Activated CD8-positive, alpha-beta T cell treated with anti-CD3 and anti-CD28 coated beads, Interleukin-2, amount 10 ng/mL, durations not matched to agents 7 days and 5 days (primary cell): ENCODE measurements around the gene HMGXB3. TPM values are rescaled to one million over a fixed set of nuclear protein-coding genes. Genes with fewer than 3 reads are reported as not detected.

Source experiments
- ATAC-seq: fragments of 150-1000 bp; cut with Tn5 transposase; one replicate; pipeline ENCODE4 v1.10.0; 2021; ENCODE audit warnings: moderate library complexity
- CTCF ChIA-PET: fragments of 350-600 bp; sonication (Branson Sonifier 250); formaldehyde crosslinking; loops from one replicate; lab custom pipeline; 2021; ENCODE audit warnings: antibody characterized with exemption; lab: Charles Lee
- POLR2A ChIA-PET: fragments of 350-600 bp; sonication (Branson Sonifier 250); formaldehyde crosslinking; loops from one replicate; lab custom pipeline; 2021; ENCODE audit warnings: antibody characterized with exemption; lab: Charles Lee
- DNase-seq: peaks from one replicate; pipeline ENCODE4 v3.0.0-alpha.2; 2020
- H3K27ac Mint-ChIP-seq: one replicate; pipeline ENCODE4 v1.8.0; 2021; ENCODE audit warnings: mild to moderate bottlenecking, mixed read lengths
- H3K27me3 Mint-ChIP-seq: one replicate; pipeline ENCODE4 v1.8.0; 2021; ENCODE audit warnings: low read depth, mixed read lengths
- H3K36me3 Mint-ChIP-seq: one replicate; pipeline ENCODE4 v1.8.0; 2021; ENCODE audit warnings: low read depth, mixed read lengths
- H3K4me1 Mint-ChIP-seq: one replicate; pipeline ENCODE4 v1.8.0; 2021; ENCODE audit warnings: low read depth, mixed read lengths
- H3K4me3 Mint-ChIP-seq: one replicate; pipeline ENCODE4 v1.8.0; 2021; ENCODE audit warnings: mild to moderate bottlenecking, mixed read lengths
- H3K9me3 Mint-ChIP-seq: one replicate; pipeline ENCODE4 v1.8.0; 2022; ENCODE audit warnings: mixed read lengths; ENCODE audit not compliant: insufficient read depth
- total RNA-seq, 2 experiments: library from RNA; stranded (reverse); gene quantifications; one replicate each; pipeline ENCODE4 v1.2.3, GENCODE V29; 2021

Gene HMGXB3
- total RNA-seq, 2 experiments from 2014 or later, result 36.5 to 37.5 TPM

DNA sequence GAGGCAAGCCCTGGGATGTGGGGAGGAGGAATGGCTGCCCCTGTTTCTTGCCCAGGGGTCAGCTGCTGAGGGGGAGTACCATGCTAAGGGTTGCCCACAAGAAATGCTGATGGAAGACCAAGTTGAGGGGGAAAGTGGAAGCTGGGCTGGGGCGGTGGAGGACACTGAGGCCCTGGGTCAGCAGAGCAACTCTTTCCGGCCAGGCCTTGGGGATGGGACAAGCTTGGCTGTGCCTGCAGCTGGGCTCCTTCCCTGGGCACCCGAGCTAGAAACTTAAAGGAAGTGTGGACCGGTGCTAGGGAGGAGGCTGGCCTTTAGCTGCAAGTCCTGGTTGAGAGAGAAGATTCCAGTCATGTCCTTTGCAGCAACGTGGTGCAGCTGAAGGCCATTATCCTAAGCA, 63.1 kb downstream of the HMGXB3 start:
- Mint-ChIP-seq H3K4me1 (peaks cover 28% of the 10 kb centered on the region), H3K27ac (no peak overlapping the region), H3K36me3 (no peaks in the 10 kb centered on the region), H3K27me3 (peaks cover 12% of the 10 kb centered on the region), H3K4me3 (no peak overlapping the region), H3K9me3 (no peaks in the 10 kb centered on the region)
- ATAC-seq, result no peak
- ChIA-PET CTCF (interaction anchor here (0.7 kb wide), 1 partner anchor 236 kb away, joined by 3 read pairs; no protein-coding TSS in a partner anchor), POLR2A (interaction anchor here (1.4 kb wide), 1 partner anchor 10 kb away, joined by 3 read pairs; no protein-coding TSS in a partner anchor)
- no peak for DNase-seq

DNA sequence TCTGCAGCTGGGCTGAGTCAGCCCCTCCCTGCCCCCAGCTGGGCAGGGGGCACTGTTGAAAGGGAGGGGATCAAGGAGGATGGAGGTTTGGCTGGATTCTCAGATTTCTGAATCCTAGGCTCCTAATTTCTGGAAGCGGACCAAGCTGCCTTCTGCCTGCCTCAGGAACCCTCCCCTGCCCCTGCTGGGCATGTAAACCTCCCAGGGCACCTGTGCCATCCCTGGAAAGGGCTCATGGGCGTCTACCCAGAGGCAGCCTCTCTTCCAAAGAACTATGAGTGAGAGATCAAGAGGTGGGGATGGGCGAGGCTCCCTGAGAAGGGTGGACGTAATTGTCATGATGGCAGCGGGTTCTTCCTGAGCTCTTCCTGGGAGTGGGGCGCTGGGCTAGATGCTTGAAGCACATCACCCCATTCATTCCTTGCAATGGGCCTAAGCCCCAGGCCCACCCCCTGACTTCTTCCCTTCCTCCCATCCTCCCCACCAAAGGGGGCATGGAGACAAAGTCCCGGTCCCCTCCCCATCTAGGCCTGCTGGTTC, 64.2 kb downstream of the HMGXB3 start:
- Mint-ChIP-seq H3K9me3 (no peaks in the 10 kb centered on the region), H3K4me1 (peaks cover 26% of the 10 kb centered on the region), H3K36me3 (no peaks in the 10 kb centered on the region), H3K27me3 (peaks cover 12% of the 10 kb centered on the region), H3K27ac (no peak overlapping the region), H3K4me3 (no peak overlapping the region)
- DNase-seq (no peak), ATAC-seq (no peak)
- POLR2A ChIA-PET, result interaction anchor here (1.0 kb wide), 1 partner anchor 43 kb away, joined by 3 read pairs; no protein-coding TSS in a partner anchor
- CTCF ChIA-PET, result interaction anchor here (0.9 kb wide), 1 partner anchor 35 kb away, joined by 3 read pairs; no protein-coding TSS in a partner anchor

DNA sequence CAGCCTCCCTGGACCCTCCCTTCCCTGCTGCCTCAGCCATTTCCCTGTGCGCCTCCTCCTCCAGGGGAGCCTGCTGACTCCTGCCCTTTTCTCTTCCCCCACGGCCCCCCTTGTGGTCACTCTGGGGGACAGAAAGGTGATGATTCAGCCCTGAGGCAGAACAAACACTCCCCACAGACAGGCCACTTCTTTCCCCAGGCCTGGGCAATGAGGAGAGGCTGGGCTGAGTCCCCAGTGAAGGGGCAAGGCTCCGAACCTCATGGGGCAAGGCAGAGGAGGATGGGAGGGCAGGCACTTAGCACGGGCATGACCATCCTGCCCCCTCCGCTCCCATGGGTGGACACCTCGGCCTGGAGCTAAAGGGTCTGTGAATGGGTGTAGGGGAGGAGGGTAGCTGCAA, 64.8 kb downstream of the HMGXB3 start:
- H3K27ac Mint-ChIP-seq, result no peak overlapping the region
- ChIA-PET CTCF (interaction anchor here (0.9 to 1.5 kb wide), 2 partner anchors 36 to 57 kb away, joined by 3 to 4 read pairs; no protein-coding TSS in a partner anchor), POLR2A (interaction anchor here (0.7 kb wide), 1 partner anchor 10 kb away, joined by 3 read pairs; no protein-coding TSS in a partner anchor)
- peaks cover 26% of the 10 kb centered on the region for H3K4me1 Mint-ChIP-seq
- no peak overlapping the region for H3K4me3 Mint-ChIP-seq
- peaks cover 12% of the 10 kb centered on the region for H3K27me3 Mint-ChIP-seq
- ATAC-seq (no peak), DNase-seq (no peak)
- H3K36me3 Mint-ChIP-seq, result no peaks in the 10 kb centered on the region
- no peaks in the 10 kb centered on the region for H3K9me3 Mint-ChIP-seq

DNA sequence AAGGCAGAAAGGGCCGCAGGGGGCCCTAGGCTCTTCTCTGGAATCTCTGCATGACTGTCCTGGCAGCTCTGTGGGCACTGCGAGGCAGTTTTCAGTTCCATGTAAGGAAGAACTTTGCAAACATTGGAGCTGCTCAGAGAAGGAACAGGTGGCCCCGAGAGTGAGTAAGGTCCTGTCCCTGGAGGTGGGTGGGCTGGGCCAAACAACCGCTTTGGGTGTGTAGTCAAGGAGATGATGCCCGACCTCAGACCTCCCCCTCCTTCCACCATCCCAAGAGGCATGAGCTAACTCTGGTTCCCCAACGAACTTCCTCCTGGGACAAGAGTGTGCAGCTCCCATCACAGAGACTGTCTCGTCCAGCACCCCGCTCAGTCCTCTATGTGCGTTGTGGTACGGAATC, 65.3 kb downstream of the HMGXB3 start:
- H3K27me3 Mint-ChIP-seq, result peaks cover 12% of the 10 kb centered on the region
- POLR2A ChIA-PET, result interaction anchor here (0.7 to 1.0 kb wide), 2 partner anchors 9 to 347 kb away, joined by 3 read pairs; partner anchors contain the start of gene CD74
- ATAC-seq (no peak), DNase-seq (no peak)
- no peak overlapping the region for H3K27ac Mint-ChIP-seq
- peaks cover 26% of the 10 kb centered on the region for H3K4me1 Mint-ChIP-seq
- no peaks in the 10 kb centered on the region for H3K36me3 Mint-ChIP-seq
- CTCF ChIA-PET, result interaction anchor here (1.5 kb wide), 1 partner anchor 57 kb away, joined by 4 read pairs; no protein-coding TSS in a partner anchor
- H3K4me3 Mint-ChIP-seq, result no peak overlapping the region
- no peaks in the 10 kb centered on the region for H3K9me3 Mint-ChIP-seq

DNA sequence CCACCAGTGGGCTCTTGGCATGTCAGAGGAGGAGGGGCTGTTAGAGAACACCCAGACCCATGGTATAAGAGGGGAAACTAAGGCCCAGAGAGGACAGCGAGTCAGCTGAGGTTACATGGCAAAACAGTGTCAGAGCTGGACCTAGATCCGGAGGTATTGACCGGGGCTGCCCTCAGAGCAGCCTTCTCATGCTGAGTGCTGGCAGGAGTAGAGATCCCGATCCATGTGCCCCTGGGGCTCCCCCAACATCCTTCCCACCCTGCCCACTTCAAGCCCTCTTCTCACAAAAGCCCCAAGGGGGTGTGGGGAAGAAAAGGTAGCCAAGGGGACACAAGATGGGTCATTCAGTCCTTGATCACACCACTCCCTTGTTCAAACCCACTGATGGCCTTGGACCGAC, 65.9 kb downstream of the HMGXB3 start:
- Mint-ChIP-seq H3K4me3 (no peak overlapping the region), H3K9me3 (no peaks in the 10 kb centered on the region), H3K36me3 (no peaks in the 10 kb centered on the region), H3K4me1 (peaks cover 26% of the 10 kb centered on the region), H3K27ac (peak overlapping the region; percentile 67), H3K27me3 (peaks cover 12% of the 10 kb centered on the region)
- DNase-seq (no peak), ATAC-seq (no peak)
- ChIA-PET POLR2A (interaction anchor here (1.0 kb wide), 1 partner anchor 346 kb away, joined by 3 read pairs; the partner anchor contains the start of gene CD74), CTCF (interaction anchor here (1.5 kb wide), 1 partner anchor 56 kb away, joined by 4 read pairs; no protein-coding TSS in a partner anchor)

DNA sequence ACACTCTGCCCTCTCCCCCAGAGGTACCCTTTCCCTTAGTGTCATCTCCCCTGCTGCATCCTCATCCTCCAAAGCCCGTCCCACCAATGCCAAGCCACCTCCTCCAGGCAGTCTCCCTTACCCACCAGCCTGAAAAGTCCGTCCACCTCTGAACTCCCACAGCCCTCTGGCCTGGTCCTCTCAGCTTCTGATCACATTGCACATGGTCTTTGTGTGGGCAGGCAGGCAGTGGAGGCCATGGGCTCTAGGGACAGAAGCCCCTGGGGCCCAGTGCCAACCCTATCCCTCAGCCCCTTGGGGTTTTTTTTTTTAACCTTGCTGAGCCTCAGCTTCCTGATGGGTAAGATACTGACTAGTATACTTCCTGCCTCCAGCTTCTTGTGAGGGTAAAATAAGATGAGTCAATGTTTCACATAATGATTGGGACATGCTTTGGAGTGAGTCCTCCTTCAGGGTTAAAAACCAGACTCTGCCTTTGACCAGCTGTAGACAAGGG, 66.4 kb downstream of the HMGXB3 start:
- DNase-seq, result no peak
- CTCF ChIA-PET, result interaction anchor here (1.5 kb wide), 1 partner anchor 56 kb away, joined by 4 read pairs; no protein-coding TSS in a partner anchor
- Mint-ChIP-seq H3K36me3 (no peaks in the 10 kb centered on the region), H3K4me3 (no peak overlapping the region), H3K9me3 (no peaks in the 10 kb centered on the region), H3K4me1 (peaks cover 26% of the 10 kb centered on the region), H3K27me3 (peaks cover 12% of the 10 kb centered on the region), H3K27ac (peak overlapping the region; percentile 67)
- ATAC-seq, result peak; percentile 59
- POLR2A ChIA-PET, result no interaction called here

DNA sequence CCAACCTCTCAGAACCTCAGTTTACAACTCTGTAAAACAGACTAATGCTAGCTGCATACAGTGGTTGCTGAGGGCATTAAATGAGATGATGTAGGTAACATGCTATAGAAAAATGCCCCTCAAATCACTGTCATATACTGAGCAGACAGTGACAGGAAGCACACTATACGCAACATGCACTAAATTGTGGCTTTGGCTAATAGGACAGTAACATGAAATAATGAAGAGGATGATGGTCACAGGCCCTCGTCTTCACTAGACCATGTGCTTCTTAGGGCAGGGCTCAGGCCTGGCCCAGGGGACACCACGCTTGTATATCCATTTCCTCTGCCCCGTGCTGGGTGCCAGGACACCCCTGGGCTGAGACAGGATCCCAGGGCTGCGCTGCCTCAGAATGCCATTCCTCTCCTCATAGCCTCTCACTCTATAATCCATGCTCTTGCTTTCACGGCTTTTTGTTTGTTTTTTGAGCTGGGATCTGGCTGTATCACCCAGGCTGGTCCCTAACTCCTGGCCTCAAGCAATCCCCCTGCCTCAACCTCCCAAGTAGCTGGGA, 66.9 kb downstream of the HMGXB3 start:
- no peaks in the 10 kb centered on the region for H3K9me3 Mint-ChIP-seq
- H3K4me3 Mint-ChIP-seq, result no peak overlapping the region
- ChIA-PET POLR2A (no interaction called here), CTCF (no interaction called here)
- H3K27ac Mint-ChIP-seq, result peak overlapping the region; percentile 67
- DNase-seq, result no peak
- H3K27me3 Mint-ChIP-seq, result peaks cover 12% of the 10 kb centered on the region
- ATAC-seq, result peak; percentile 31
- peaks cover 26% of the 10 kb centered on the region for H3K4me1 Mint-ChIP-seq
- H3K36me3 Mint-ChIP-seq, result no peaks in the 10 kb centered on the region

DNA sequence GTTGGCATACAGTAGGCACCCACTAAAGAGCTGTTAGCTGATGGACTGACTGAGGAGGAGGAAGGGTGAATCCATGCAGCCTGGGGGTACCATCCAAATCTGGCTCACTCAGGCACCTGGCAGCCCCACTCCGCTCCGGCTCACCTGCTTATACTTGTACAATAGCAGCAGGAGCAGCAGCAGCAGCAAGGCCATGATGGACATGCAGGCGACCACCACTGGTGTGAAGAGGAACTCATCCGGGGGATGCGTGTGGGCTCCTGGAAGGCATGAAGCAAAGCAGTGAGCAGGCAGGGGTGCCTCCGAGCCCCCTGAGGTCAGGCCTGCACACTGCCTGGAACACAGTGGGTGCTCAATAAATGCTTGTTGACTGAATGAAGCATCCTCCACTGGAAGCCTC, 67.5 kb downstream of the HMGXB3 start:
- Mint-ChIP-seq H3K27ac (no peak overlapping the region), H3K27me3 (peaks cover 17% of the 10 kb centered on the region), H3K4me3 (no peak overlapping the region), H3K4me1 (peaks cover 26% of the 10 kb centered on the region), H3K36me3 (no peaks in the 10 kb centered on the region), H3K9me3 (no peaks in the 10 kb centered on the region)
- CTCF ChIA-PET, result no interaction called here
- POLR2A ChIA-PET, result interaction anchor here (1.0 kb wide), 1 partner anchor 226 kb away, joined by 3 read pairs; no protein-coding TSS in a partner anchor
- no peak for DNase-seq
- no peak for ATAC-seq

DNA sequence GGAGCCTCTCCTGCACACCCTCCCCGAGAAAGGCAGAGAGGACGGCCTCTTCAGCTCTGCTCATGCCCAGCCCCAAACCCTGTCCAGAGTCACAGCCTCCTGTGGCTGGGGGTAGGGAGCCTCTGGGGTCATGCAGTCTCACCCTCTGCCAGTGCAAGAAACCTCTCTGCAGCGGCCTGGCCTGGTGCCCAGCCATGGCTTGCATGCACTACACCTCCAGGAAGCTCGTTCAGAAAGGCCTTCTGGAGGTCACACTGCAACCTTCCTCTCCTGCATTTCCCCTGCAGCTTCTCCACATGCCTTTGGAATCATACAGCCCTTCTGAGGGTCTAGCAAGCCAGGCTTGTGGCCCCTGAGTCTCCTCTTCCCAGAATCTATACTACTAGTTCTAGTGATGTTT, 67.9 kb downstream of the HMGXB3 start:
- Mint-ChIP-seq H3K27me3 (peaks cover 15% of the 10 kb centered on the region), H3K9me3 (no peaks in the 10 kb centered on the region), H3K36me3 (no peaks in the 10 kb centered on the region), H3K4me3 (no peak overlapping the region), H3K4me1 (peaks cover 26% of the 10 kb centered on the region), H3K27ac (no peak overlapping the region)
- DNase-seq (no peak), ATAC-seq (no peak)
- ChIA-PET POLR2A (interaction anchor here (1.0 kb wide), 1 partner anchor 227 kb away, joined by 3 read pairs; no protein-coding TSS in a partner anchor), CTCF (no interaction called here)

DNA sequence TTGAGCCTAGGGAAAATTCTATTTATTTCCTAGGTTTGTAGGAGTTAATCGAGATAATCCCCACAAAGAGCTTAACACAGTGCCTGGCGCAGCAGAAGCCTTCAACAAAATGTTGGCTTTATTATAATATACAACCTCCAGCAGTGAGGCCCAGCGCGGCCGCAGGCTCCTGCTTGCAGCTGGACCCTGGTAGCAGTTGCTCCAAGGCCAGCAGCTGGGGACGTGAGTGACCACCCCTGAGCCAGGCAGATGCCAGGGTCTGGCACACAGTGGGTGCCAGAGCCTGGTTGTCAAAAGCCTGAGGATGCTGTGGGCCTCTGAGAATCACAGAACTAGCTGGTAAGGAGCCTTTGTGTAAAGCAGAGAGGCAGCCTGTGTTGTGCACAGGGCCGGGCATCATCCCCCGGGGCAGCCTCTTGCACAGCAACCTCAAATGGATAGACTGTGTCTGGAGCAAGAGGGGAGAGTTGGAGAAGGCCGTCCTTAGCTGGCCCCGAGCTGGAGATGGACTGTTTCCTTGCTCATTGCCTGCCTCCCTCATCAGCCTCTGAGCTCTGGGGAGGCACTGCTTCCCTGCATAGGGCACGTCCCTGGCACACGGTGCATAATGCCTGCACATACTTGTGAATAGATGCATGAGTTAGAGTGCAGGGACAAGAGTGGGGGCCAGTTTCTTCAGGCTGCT, 68.6 kb downstream of the HMGXB3 start:
- DNase-seq, result no peak
- CTCF ChIA-PET, result no interaction called here
- Mint-ChIP-seq H3K4me1 (peaks cover 26% of the 10 kb centered on the region), H3K36me3 (no peaks in the 10 kb centered on the region), H3K27ac (no peak overlapping the region), H3K4me3 (no peak overlapping the region), H3K27me3 (peaks cover 8% of the 10 kb centered on the region), H3K9me3 (no peaks in the 10 kb centered on the region)
- POLR2A ChIA-PET, result interaction anchor here (0.6 to 1.0 kb wide), 2 partner anchors 68 to 227 kb away, joined by 3 to 4 read pairs; partner anchors contain the start of gene HMGXB3
- no peak for ATAC-seq
